Transverse colon (tissue), 4 donors: Measurements from ENCODE around the gene RNF25.

ENCODE experiments used
- CTCF ChIP-seq, 5 experiments: fragments of 200-600 bp in 3 of 5; fragments of 450-650 bp in 2 of 5; sonication (generic) in 3 of 5; IDR thresholded peaks; 1 replicate in 2 of 5; 2 replicates in 3 of 5; pipeline ENCODE4 v1.5.1; 2016 to 2017; ENCODE audit warnings: antibody characterized with exemption in 5 of 5, inconsistent platforms in 3 of 5, mild to moderate bottlenecking in 2 of 5, moderate library complexity in 1 of 5
- POLR2AphosphoS5 ChIP-seq, 3 donors: sonication (generic); formaldehyde crosslinking; IDR thresholded peaks; one replicate each; pipeline ENCODE4 v1.6.1; 2016; ENCODE audit warnings: antibody characterized with exemption in 3 of 3

GRCh38 chr2:218680061-218680460, 8.3 kb upstream of the RNF25 start:
- TF ChIP-seq POLR2AphosphoS5 (IDR thresholded peaks at IDR 0.05) (no peak), CTCF (IDR thresholded peaks at IDR 0.05) (no peak)
